MCF 10A (cell line): ENCODE measurements around the gene CCDC15. TPM values are rescaled to one million over a fixed set of nuclear protein-coding genes. Genes with fewer than 3 reads are reported as not detected.
"Not testable (repeated sequence)": the region's sequence is repeated elsewhere in the genome, so short reads cannot be mapped to it uniquely, and the experiment has no call there.

Experiments
- BruUV-seq: library from RNA; stranded (reverse); fragments of 400-500 nt; replicated peaks from 2 replicates; lab custom pipeline; 2021; lab: Mats Ljungman, UMichigan
- CTCF ChIA-PET: fragments of 300-600 bp; sonication (Branson Sonifier 250); formaldehyde crosslinking; extraction: SDS; loops from one replicate; lab custom pipeline; 2021; ENCODE audit warnings: antibody characterized with exemption, inconsistent platforms; lab: Yijun Ruan, JAX
- POLR2A ChIA-PET: fragments of 300-600, 350-650 bp; sonication (Branson Sonifier 250); formaldehyde crosslinking; extraction: SDS; loops from one replicate; lab custom pipeline; 2020; ENCODE audit warnings: antibody characterized with exemption, inconsistent platforms; lab: Yijun Ruan, JAX
- DNase-seq: peaks from one replicate; pipeline ENCODE4 v3.0.0-alpha.2; 2018; ENCODE audit not compliant: unreplicated experiment
- H3K27ac Mint-ChIP-seq: one replicate; pipeline ENCODE4 v1.8.0; 2022; ENCODE audit warnings: mild to moderate bottlenecking, low read depth, mixed read lengths; ENCODE audit not compliant: unreplicated experiment
- H3K27me3 Mint-ChIP-seq: one replicate; pipeline ENCODE4 v1.8.0; 2022; ENCODE audit warnings: mixed read lengths; ENCODE audit not compliant: insufficient read depth, unreplicated experiment
- H3K36me3 Mint-ChIP-seq: one replicate; pipeline ENCODE4 v1.8.0; 2022; ENCODE audit warnings: mild to moderate bottlenecking, moderate library complexity, mixed read lengths; ENCODE audit not compliant: insufficient read depth, unreplicated experiment
- H3K4me1 Mint-ChIP-seq: one replicate; pipeline ENCODE4 v1.8.0; 2022; ENCODE audit warnings: mixed read lengths; ENCODE audit not compliant: insufficient read depth, unreplicated experiment
- H3K4me3 Mint-ChIP-seq: one replicate; pipeline ENCODE4 v1.8.0; 2022; ENCODE audit warnings: mild to moderate bottlenecking, moderate library complexity, mixed read lengths; ENCODE audit not compliant: unreplicated experiment
- H3K9me3 Mint-ChIP-seq: one replicate; pipeline ENCODE4 v1.8.0; 2022; ENCODE audit warnings: mixed read lengths; ENCODE audit not compliant: unreplicated experiment
- intact Hi-C: fragments of 100-400 bp; cut with micrococcal nuclease; formaldehyde crosslinking; loops from 2 replicates; pipeline ENCODE4 v1.14.1; 2022
- total RNA-seq: library from RNA; stranded (reverse); gene quantifications from 2 replicates; pipeline ENCODE4 v1.2.3, GENCODE V29; 2022
- TF ChIP-seq, protein P1 (sequence below): fragments of 200-600 bp; IDR thresholded peaks from one replicate; pipeline ENCODE4 v1.8.0; 2022; ENCODE audit warnings: antibody characterized with exemption, mild to moderate bottlenecking; ENCODE audit not compliant: unreplicated experiment

The CCDC15 gene
- total RNA-seq, 1 experiment from 2014 or later = 2.8 TPM

DNA sequence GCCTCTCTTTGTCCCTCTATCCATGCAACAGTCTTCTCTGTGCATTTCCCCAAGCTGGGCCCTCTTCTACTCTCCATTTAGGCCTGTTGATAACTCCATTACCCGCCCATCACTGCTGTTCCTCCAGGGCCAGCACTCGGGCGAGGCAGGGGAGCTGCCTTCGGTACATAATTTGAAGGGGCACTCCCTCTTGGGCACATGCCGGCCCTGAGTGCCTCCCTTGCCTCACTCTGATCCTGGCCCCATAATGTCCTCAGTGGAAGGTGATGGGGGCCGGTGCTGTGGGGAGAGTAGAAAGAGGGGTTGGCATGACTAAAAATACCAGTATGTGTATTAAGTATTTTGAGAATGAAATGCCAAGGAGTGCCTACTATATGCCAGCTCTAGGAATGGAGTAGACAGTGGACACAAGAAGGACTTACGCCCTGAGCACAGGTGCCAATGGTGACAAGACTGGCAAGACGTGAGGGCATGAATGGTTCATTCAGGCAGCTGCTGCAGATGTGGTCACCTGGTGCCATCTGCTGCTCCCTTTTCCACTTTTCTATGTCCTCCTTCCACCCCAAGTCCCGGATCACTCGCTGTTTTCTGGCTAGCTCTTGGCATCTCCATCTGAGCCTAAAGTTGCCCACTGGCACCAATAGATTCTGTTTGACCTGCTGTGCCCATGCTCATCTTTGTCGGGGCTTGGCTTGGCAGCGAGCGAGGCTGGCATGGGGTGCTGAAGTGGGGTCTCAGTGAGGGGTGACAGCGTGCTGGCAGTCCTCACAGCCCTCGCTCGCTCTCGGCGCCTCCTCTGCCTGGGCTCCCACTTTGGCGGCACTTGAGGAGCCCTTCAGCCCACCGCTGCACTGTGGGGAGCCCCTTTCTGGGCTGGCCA is 134.8 kb downstream of the CCDC15 start:
- intact Hi-C loops = no loop called here
- no peaks in the 10 kb centered on the region for H3K9me3 Mint-ChIP-seq
- no peak overlapping the region for H3K4me3 Mint-ChIP-seq
- BruUV-seq = no TSS peak
- H3K27me3 Mint-ChIP-seq = no peaks in the 10 kb centered on the region
- TF ChIP-seq, protein P1, sequence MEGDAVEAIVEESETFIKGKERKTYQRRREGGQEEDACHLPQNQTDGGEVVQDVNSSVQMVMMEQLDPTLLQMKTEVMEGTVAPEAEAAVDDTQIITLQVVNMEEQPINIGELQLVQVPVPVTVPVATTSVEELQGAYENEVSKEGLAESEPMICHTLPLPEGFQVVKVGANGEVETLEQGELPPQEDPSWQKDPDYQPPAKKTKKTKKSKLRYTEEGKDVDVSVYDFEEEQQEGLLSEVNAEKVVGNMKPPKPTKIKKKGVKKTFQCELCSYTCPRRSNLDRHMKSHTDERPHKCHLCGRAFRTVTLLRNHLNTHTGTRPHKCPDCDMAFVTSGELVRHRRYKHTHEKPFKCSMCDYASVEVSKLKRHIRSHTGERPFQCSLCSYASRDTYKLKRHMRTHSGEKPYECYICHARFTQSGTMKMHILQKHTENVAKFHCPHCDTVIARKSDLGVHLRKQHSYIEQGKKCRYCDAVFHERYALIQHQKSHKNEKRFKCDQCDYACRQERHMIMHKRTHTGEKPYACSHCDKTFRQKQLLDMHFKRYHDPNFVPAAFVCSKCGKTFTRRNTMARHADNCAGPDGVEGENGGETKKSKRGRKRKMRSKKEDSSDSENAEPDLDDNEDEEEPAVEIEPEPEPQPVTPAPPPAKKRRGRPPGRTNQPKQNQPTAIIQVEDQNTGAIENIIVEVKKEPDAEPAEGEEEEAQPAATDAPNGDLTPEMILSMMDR = no peak
- peaks cover 32% of the 10 kb centered on the region for H3K36me3 Mint-ChIP-seq
- no peak for DNase-seq
- POLR2A ChIA-PET = no interaction called here
- H3K27ac Mint-ChIP-seq = no peak overlapping the region
- CTCF ChIA-PET = interaction anchor here (0.6 to 1.2 kb wide), 3 partner anchors 13 to 241 kb away, joined by 3 to 6 read pairs (median 5); no protein-coding TSS in a partner anchor
- peaks cover 21% of the 10 kb centered on the region for H3K4me1 Mint-ChIP-seq

DNA sequence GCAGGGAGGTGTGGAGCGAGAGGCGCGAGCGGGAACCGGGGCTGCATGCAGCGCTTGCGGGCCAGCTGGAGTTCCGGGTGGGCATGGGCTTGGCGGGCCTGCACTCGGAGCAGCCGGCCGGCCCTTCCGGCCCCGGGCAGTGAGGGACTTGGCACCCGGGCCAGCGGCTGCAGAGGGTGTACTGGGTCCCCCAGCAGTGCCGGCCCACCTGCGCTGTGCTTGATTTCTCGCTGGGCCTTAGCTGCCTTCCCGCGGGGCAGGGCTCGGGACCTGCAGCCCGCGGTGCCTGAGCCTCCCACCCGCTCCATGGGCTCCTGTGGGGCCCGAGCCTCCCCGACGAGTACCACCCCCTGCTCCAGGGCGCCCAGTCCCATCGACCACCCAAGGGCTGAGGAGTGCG is 135.5 kb downstream of the CCDC15 start:
- Mint-ChIP-seq H3K36me3 (peaks cover 35% of the 10 kb centered on the region), H3K4me1 (peaks cover 14% of the 10 kb centered on the region)
- DNase-seq, H3K27ac Mint-ChIP-seq, intact Hi-C loops, H3K4me3 Mint-ChIP-seq, H3K9me3 Mint-ChIP-seq, BruUV-seq, H3K27me3 Mint-ChIP-seq: not testable (repeated sequence)
- ChIA-PET CTCF (interaction anchor here (0.6 to 1.5 kb wide), 3 partner anchors 127 to 1138 kb away, joined by 3 to 4 read pairs (median 3); no protein-coding TSS in a partner anchor), POLR2A (interaction anchor here (1.4 kb wide), 1 partner anchor 19 kb away, joined by 4 read pairs; no protein-coding TSS in a partner anchor)

DNA sequence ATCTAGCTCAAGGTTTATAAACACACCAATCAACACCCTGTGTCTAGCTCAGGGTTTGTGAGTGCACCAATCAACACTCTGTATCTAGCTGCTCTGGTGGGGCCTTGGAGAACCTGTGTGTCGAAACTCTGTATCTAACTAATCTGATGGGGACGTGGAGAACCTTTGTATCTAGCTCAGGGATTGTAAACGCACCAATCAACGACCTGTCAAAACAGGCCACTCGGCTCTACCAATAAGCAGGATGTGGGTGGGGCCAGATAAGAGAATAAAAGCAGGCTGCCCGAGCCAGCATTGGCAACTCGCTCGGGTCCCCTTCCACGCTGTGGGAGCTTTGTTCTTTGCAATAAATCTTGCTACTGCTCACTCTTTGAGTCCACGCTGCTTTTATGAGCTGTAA is 136.1 kb downstream of the CCDC15 start:
- not testable (repeated sequence) for H3K27me3 Mint-ChIP-seq, DNase-seq, BruUV-seq, H3K4me3 Mint-ChIP-seq, H3K27ac Mint-ChIP-seq, H3K9me3 Mint-ChIP-seq
- Mint-ChIP-seq H3K36me3 (peaks cover 32% of the 10 kb centered on the region), H3K4me1 (peaks cover 13% of the 10 kb centered on the region)
- CTCF ChIA-PET = interaction anchor here (0.6 to 2.7 kb wide), 11 partner anchors 10 to 1137 kb away, joined by 3 to 29 read pairs (median 5); no protein-coding TSS in a partner anchor
- intact Hi-C loops = loop anchor here (2.0 kb wide), 1 partner anchor 257 kb away; no protein-coding TSS in a partner anchor
- POLR2A ChIA-PET = interaction anchor here (1.4 kb wide), 1 partner anchor 20 kb away, joined by 4 read pairs; no protein-coding TSS in a partner anchor

DNA sequence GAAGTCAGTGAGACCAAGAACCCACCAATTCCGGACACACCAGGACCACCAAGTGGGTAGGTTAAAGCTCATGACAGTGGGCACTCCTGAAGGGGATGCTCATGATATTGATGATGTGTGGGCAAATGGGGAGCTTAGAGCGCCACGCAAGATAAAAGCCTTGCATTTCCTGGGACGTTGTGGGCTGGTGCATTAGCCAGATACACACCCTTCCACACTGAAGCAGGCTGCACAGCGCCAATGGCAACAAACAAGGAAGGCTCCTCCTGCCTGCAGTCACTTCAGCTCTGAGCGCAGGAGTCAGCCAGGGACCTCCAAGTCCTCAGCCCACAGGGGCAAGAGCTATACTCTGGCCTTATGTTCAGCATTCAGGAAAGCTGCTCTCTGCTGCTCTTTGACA is 136.8 kb downstream of the CCDC15 start:
- CTCF ChIA-PET = interaction anchor here (0.6 to 2.7 kb wide), 25 partner anchors 7 to 499 kb away, joined by 3 to 29 read pairs (median 4); partner anchors contain the start of gene TMEM218
- H3K4me1 Mint-ChIP-seq = peaks cover 13% of the 10 kb centered on the region
- intact Hi-C loops = loop anchor here (2.0 kb wide), 1 partner anchor 256 kb away; no protein-coding TSS in a partner anchor
- BruUV-seq = no TSS peak
- no peak for DNase-seq
- H3K4me3 Mint-ChIP-seq = no peak overlapping the region
- H3K27ac Mint-ChIP-seq = no peak overlapping the region
- peaks cover 29% of the 10 kb centered on the region for H3K36me3 Mint-ChIP-seq
- H3K9me3 Mint-ChIP-seq = no peaks in the 10 kb centered on the region
- POLR2A ChIA-PET = interaction anchor here (0.7 to 2.5 kb wide), 4 partner anchors 8 to 338 kb away, joined by 3 to 15 read pairs (median 4); no protein-coding TSS in a partner anchor
- H3K27me3 Mint-ChIP-seq = no peaks in the 10 kb centered on the region
- TF ChIP-seq, protein P1 = no peak

Other genes starting within 250 kb of the CCDC15 start
- 1.4 TPM in 1 of 2 replicates, not detected in the other for gene NRGN, start 214.3 kb upstream of the CCDC15 start, total RNA-seq
- gene VSIG2, start 201.9 kb upstream of the CCDC15 start, total RNA-seq = not detected in 2 replicates
- 0.19 and 0.93 TPM in 2 replicates for gene ESAM, start 191.9 kb upstream of the CCDC15 start, total RNA-seq
- gene MSANTD2, start 153.8 kb upstream of the CCDC15 start, total RNA-seq = 14.2 and 15.3 TPM in 2 replicates
- 104 and 117 TPM in 2 replicates for gene ROBO3, start 88.8 kb upstream of the CCDC15 start, total RNA-seq
- gene ROBO4, start 56.3 kb upstream of the CCDC15 start, total RNA-seq = 10.6 and 14.2 TPM in 2 replicates
- not detected in 2 replicates for gene HEPN1, start 35.0 kb upstream of the CCDC15 start, total RNA-seq
- not detected in 2 replicates for gene HEPACAM, start 18.2 kb upstream of the CCDC15 start, total RNA-seq
- gene SLC37A2, start 109.1 kb downstream of the CCDC15 start, total RNA-seq = 5.2 and 7.8 TPM in 2 replicates
- gene TMEM218, start 157.4 kb downstream of the CCDC15 start, total RNA-seq = 21.1 and 31.3 TPM in 2 replicates
- not detected in 2 replicates for gene PKNOX2, start 210.5 kb downstream of the CCDC15 start, total RNA-seq